NK-92 (cell line): ENCODE measurements around the gene CGB2.
"Not testable (repeated sequence)": the region's sequence is repeated elsewhere in the genome, so short reads cannot be mapped to it uniquely, and the experiment has no call there.

Source experiments
- DNase-seq: peaks from one replicate; lab custom pipeline; 2025; ENCODE audit not compliant: unreplicated experiment; lab: John Stamatoyannopoulos, UW

Gene CGB2

DNA sequence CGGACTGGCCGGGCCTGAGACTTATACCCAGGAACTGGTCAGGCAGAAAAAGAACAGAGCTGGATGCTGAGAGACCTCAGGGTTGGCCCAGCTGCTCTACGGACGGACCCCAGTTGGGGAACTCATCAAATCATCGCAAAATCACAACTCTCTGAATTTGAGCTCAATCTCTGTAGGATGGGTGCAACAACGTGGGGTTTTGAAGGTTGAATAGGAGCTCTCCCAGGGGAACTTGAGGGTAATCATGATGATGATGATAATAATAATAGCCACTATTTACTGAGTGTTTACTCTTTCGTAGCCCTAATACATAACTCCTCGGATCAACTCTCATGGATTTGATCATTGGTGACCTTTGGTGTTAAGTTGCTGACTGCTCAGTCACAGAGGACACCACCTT, 1.4 kb upstream of the CGB2 start:
- DNase-seq: not testable (repeated sequence)

DNA sequence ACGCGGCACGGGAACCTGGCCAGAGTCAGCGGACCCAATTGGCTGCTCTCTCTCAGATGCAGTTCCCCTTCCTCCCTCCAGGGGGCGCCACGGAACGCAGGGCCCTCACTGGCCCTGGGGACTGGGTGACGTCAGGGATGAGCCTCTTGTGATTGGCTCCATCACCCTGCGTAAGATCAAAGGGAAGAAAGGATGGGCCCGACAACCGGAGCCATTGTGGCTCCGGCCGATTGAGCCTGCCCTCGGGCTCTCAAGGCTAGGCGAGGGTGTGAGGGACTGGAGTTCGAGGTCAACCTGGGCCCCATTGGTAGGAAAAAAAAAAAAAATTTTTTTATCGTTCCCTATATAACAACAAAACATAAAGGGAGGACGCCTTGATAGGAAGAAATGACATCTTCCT, 5.1 kb downstream of the CGB2 start, which contains the start of gene CGB1:
Gene CGB1, minus strand, starts transcription at position 81 of the 400 bp plus-strand sequence. CDS start 184 bp downstream, outside the sequence.
- not testable (repeated sequence) for DNase-seq

DNA sequence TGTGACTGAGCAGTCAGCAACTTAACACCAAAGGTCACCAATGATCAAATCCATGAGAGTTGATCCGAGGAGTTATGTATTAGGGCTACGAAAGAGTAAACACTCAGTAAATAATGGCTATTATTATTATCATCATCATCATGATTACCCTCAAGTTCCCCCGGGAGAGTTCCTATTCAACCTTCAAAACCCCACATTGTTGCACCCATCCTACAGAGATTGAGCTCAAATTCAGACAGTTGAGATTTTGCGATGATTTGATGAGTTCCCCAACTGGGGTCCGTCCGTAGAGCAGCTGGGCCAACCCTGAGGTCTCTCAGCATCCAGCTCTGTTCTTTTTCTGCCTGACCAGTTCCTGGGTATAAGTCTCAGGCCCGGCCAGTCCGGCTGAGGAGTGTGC, 6.4 kb downstream of the CGB2 start:
- not testable (repeated sequence) for DNase-seq

DNA sequence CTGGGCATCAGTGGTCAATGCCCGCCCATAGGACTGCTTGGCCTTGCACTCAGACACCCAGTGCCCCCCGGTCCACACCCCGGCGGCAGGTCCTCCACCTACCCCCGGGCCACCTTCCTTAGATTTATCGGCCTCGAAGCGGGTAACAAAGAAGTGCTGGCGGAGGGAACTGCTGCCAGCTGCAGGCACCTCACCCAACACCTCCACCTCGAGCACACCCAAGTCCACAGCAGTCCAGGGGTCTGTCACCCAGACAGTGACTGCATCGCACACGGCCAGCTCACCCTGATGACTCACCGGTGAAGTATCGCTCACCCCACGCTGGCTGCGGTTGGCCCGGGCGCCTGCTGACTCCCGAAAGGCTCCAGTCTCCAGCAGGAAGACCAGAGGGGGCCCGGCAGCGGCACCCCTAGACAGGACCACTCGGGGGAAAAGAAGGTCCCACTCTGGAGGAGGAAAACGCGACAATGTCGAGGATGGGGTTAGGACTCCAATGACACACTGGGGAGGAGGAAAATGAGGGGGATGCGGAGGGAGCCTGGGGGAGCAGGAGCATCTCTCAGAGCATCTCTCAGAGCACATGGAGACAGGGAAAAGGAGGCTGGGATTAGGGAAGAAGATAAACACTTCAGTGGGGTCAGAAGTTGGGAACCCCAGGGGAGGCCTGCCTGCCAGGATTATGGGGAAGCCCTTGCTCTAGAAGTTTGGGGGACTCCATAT, 7.0 kb downstream of the CGB2 start:
- DNase-seq: not testable (repeated sequence)

- DNase-seq: not testable (repeated sequence)
These were observed 8.0 kb downstream of the CGB2 start for GRCh38 chr19:49039736-49040135.

GRCh38 chr19:49042177-49042576, 10.5 kb downstream of the CGB2 start:
- DNase-seq: no peak

DNA sequence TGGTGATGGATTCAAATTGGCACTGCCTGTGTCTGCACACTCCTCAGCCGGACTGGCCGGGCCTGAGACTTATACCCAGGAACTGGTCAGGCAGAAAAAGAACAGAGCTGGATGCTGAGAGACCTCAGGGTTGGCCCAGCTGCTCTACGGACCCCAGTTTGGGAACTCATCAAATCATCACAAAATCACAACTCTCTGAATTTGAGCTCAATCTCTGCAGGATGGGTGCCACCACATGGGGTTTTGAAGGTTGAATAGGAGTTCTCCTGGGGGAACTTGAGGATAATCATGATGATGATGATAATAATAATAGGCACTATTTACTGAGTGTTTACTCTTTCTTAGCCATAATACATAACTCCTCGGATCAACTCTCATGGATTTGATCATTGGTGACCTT, 11.0 kb downstream of the CGB2 start:
- DNase-seq: not testable (repeated sequence)

GRCh38 chr19:49043548-49043947, 11.9 kb downstream of the CGB2 start, which contains the start of gene CGB5:
TSS of gene CGB5 (plus strand) at chr19:49043848. CDS start at chr19:49044210, 362 bp downstream.
- DNase-seq: not testable (repeated sequence)

GRCh38 chr19:49049011-49049410, 17.3 kb downstream of the CGB2 start, which contains the start of gene CGB8:
TSS of gene CGB8 (minus strand) at chr19:49049111. CDS start at chr19:49048739, 372 bp downstream.
- not testable (repeated sequence) for DNase-seq

DNA sequence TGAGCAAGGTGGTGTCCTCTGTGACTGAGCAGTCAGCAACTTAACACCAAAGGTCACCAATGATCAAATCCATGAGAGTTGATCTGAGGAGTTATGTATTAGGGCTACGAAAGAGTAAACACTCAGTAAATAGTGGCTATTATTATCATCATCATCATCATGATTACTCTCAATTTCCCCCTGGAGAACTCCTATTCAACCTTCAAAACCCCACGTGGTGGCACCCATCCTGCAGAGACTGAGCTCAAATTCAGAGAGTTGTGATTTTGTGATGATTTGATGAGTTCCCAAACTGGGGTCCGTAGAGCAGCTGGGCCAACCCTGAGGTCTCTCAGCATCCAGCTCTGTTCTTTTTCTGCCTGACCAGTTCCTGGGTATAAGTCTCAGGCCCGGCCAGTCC, 18.1 kb downstream of the CGB2 start:
- DNase-seq: not testable (repeated sequence)

- DNase-seq: not testable (repeated sequence)
These were observed 18.8 kb downstream of the CGB2 start for GRCh38 chr19:49050376-49051033.

DNA sequence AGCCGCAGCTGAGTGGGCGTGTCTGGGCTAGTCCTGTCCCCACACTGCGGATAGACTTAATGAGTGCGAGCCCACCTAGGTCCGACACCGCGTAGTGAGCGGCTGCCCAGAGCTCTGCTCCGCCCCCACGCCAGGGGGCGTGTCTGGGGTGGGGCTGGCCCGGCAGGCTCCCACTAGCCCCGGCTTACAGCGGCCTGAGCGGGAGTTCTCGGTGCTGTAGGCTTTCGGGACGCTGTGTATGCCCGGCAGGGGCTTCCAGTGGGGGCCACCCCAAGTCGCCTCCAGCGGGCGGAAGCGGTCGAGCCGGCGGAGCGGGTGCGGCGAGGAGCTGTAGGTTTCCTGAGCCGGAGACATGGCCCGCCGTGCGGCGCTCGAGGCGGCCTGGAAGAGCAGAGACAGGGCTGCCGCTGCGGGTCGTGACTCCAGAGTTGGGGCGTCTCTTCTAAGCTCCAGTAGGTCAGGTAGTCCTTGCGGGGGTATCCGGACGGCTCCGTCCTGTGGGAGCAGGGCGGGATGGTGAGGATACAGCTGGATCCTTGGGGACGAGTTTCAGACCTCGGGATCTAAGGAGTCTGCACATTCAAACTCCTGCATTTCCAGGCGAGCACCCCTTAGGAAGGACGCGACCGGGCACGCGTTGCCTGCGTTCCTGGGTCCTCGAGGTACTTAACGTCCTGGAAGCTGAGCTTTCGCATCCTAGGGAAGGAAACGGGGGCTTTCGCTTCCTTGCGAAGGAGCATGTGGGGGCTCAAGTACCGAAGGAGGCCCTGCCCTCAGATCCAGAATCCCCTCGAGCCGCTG, 24.6 kb downstream of the CGB2 start:
- DNase-seq: no peak

- not testable (repeated sequence) for DNase-seq
These were observed 25.4 kb downstream of the CGB2 start for GRCh38 chr19:49056902-49057596.

DNA sequence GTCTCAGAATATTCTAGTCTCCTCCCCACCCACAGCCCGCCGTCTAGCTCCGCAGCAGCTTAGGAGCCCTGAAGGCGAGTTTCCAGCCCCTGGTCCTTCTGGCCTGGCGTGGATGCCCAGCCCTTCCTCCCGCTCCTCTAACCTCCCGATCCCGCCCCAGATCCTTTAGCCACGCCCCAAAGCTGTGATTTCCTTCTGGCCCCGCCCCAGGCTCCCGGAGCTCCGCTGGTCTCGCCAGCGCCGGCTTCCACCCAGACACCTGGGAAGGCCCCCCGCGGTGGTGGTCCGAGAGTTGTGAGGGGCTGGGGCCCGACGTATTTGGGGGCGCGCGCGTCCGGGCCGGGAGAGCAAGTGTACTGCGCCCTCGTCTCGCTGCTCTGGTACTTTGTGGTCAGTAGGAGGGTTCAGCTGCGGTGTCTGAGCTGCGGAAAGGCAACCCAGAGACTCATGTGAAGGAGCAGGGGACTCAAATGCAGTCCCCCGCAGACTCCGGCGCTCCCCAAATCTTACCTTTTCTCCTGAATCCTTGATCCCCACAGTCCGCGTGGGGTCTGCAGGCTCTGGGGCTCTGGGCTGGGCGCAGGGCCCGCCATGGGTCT, 26.0 kb downstream of the CGB2 start, which contains the start of gene CGB7:
Gene CGB7, minus strand, starts transcription at position 114 of the 599 bp plus-strand sequence. CDS start 2,374 bp downstream, outside the sequence.
- no peak for DNase-seq

DNA sequence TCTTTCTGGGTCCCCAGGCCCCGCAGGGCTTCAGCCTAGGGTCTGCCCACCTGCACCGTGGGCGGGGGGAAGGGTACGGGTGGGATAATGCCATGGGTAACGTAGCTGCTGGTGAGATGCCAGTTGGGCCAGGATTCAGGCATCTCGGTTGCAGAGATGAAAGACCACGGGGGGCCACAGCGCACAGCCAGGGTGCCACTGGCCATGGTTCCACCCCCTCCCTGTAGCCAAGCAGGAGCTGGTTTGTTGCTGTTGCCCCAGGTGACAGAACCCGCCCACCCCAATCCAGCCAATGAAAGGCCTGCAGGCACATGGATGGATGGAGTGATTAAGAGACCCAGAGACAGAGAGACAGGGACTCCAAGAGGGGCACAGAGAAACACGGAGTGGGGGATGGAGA, 26.9 kb downstream of the CGB2 start:
- DNase-seq: no peak

GRCh38 chr19:49059053-49059452, 27.4 kb downstream of the CGB2 start:
- DNase-seq: no peak

DNA sequence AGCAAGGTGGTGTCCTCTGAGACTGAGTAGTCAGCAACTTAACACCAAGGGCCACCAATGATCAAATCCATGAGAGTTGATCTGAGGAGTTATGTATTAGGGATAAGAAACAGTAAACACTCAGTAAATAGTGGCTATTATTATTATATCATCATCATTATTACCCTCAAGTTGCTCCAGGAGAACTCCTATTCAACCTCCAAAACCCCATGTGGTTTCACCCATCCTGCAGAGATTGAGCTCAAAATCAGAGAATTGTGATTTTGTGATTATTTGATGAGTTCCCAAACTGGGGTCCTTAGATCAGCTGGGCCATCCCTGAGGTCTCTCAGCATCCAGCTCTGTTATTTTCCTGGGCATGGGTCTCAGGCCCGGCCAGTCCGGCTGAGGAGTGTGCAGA, 29.3 kb downstream of the CGB2 start:
- no peak for DNase-seq

GRCh38 chr19:49061445-49061844, 29.8 kb downstream of the CGB2 start:
- DNase-seq: no peak

- DNase-seq: no peak
These were observed 32.4 kb downstream of the CGB2 start for GRCh38 chr19:49064029-49064629.
